Measurements from ENCODE around the gene FAM83G.

FAM83G gene

GRCh38 chr17:18991531-18992315, 12.8 kb downstream of the FAM83G start:
- DNase-seq (ENCODE audit: extremely low read depth in 1 of 2, low read depth in 1 of 2), result no peak

- no peak for DNase-seq (ENCODE audit: extremely low read depth in 1 of 2, low read depth in 1 of 2)
Observed at GRCh38 chr17:18990331-18990730, 14.2 kb downstream of the FAM83G start.

GRCh38 chr17:18988546-18989173, 15.9 kb downstream of the FAM83G start:
- DNase-seq (ENCODE audit: extremely low read depth in 1 of 2, low read depth in 1 of 2), result no peak

- DNase-seq (ENCODE audit: extremely low read depth in 1 of 2, low read depth in 1 of 2), result no peak
Observed at GRCh38 chr17:18987862-18988545, 16.6 kb downstream of the FAM83G start.

GRCh38 chr17:18987230-18987610, 17.3 kb downstream of the FAM83G start:
- DNase-seq (ENCODE audit: extremely low read depth in 1 of 2, low read depth in 1 of 2), result no peak

GRCh38 chr17:18986541-18987229, 17.9 kb downstream of the FAM83G start:
- DNase-seq (ENCODE audit: extremely low read depth in 1 of 2, low read depth in 1 of 2), result no peak

GRCh38 chr17:18985475-18985874, 19.1 kb downstream of the FAM83G start:
- DNase-seq (ENCODE audit: extremely low read depth in 1 of 2, low read depth in 1 of 2), result no peak

- no peak for DNase-seq (ENCODE audit: extremely low read depth in 1 of 2, low read depth in 1 of 2)
Observed at GRCh38 chr17:18984273-18985114, 20.1 kb downstream of the FAM83G start.

- peak in 1 of 2 donors; percentile 22 for DNase-seq (ENCODE audit: extremely low read depth in 1 of 2, low read depth in 1 of 2)
Observed at GRCh38 chr17:18981642-18982424, 22.7 kb downstream of the FAM83G start.

- DNase-seq (ENCODE audit: extremely low read depth in 1 of 2, low read depth in 1 of 2), result no peak
Observed at GRCh38 chr17:18981335-18981641, 23.3 kb downstream of the FAM83G start.

- no peak for DNase-seq (ENCODE audit: extremely low read depth in 1 of 2, low read depth in 1 of 2)
Observed at GRCh38 chr17:18980682-18981334, 23.8 kb downstream of the FAM83G start.

GRCh38 chr17:18978655-18979054, 25.9 kb downstream of the FAM83G start:
- no peak for DNase-seq (ENCODE audit: extremely low read depth in 1 of 2, low read depth in 1 of 2)

GRCh38 chr17:18978050-18978449, 26.5 kb downstream of the FAM83G start:
- DNase-seq (ENCODE audit: extremely low read depth in 1 of 2, low read depth in 1 of 2), result no peak

GRCh38 chr17:18977646-18978045, 26.9 kb downstream of the FAM83G start:
- no peak for DNase-seq (ENCODE audit: extremely low read depth in 1 of 2, low read depth in 1 of 2)

- no peak for DNase-seq (ENCODE audit: extremely low read depth in 1 of 2, low read depth in 1 of 2)
Observed at GRCh38 chr17:18977021-18977420, 27.5 kb downstream of the FAM83G start.

- no peak for DNase-seq (ENCODE audit: extremely low read depth in 1 of 2, low read depth in 1 of 2)
Observed at GRCh38 chr17:18976201-18976600, 28.4 kb downstream of the FAM83G start.

GRCh38 chr17:18975597-18975996, 29.0 kb downstream of the FAM83G start:
- no peak for DNase-seq (ENCODE audit: extremely low read depth in 1 of 2, low read depth in 1 of 2)

- DNase-seq (ENCODE audit: extremely low read depth in 1 of 2, low read depth in 1 of 2), result peak in 1 of 2 donors; percentile 45
Observed at GRCh38 chr17:18974407-18975149, 30.0 kb downstream of the FAM83G start.

GRCh38 chr17:18971801-18972200, 32.8 kb downstream of the FAM83G start:
- DNase-seq (ENCODE audit: extremely low read depth in 1 of 2, low read depth in 1 of 2), result no peak
